Measurements from ENCODE around the gene NECTIN3.

- no peak for TF ChIP-seq CTCF (IDR thresholded peaks at IDR 0.05)
- TF ChIP-seq POLR2A (IDR thresholded peaks at IDR 0.05), result no peak
Observed at GRCh38 chr3:111051354-111051753, 20.3 kb upstream of the NECTIN3 start.

All from thyroid gland (tissue), 4 donors.